ENCODE results near the gene ALK. TPM values are rescaled to one million over a fixed set of nuclear protein-coding genes. Genes with fewer than 3 reads are reported as not detected.

Gene ALK
- total and polyA plus RNA-seq, 2 donors (not counting 1 experiment from before 2014, with no cell fraction given): under 0.01 to 0.02 TPM

GRCh38 chr2:29236074-29236473, 685.3 kb downstream of the ALK start:
- no peak overlapping the region for H3K27ac ChIP-seq (ENCODE audit: insufficient read depth, low read length)
- H2AFZ ChIP-seq (ENCODE audit: low read length): no peak overlapping the region
- no peaks in the 10 kb centered on the region for H4K20me1 ChIP-seq (ENCODE audit: control insufficient read depth, extremely low read depth, insufficient read depth, low read length)
- H3K9ac ChIP-seq (ENCODE audit: insufficient read depth, low read length): no peak overlapping the region
- no peak for TF ChIP-seq CTCF (conservative IDR thresholded peaks at IDR 0.05 in 1 of 2, IDR thresholded peaks at IDR 0.05 in 1 of 2; ENCODE audit: low read depth in 1 of 2, low read length in 2 of 2)
- TF ChIP-seq EZH2 (IDR thresholded peaks at IDR 0.05; ENCODE audit: low read length, missing control alignments): no peak
- no peaks in the 10 kb centered on the region for H3K4me1 ChIP-seq (ENCODE audit: control insufficient read depth, extremely low read depth, insufficient read depth, low read length)
- H3K4me2 ChIP-seq (ENCODE audit: extremely low read depth, insufficient read depth, low read length): no peak overlapping the region
- H3K4me3 ChIP-seq (replicated peaks in 1 of 4; ENCODE audit: control extremely low read depth in 1 of 4, insufficient read depth in 1 of 4, low read depth in 3 of 4, low read length in 4 of 4): no peak overlapping the region
- no peaks in the 10 kb centered on the region for H3K9me3 ChIP-seq (ENCODE audit: control insufficient read depth, insufficient read depth, low read depth, low read length)
- no peaks in the 10 kb centered on the region for H3K36me3 ChIP-seq (ENCODE audit: control insufficient read depth, insufficient read depth, low read length)
- H3K79me2 ChIP-seq (ENCODE audit: control insufficient read depth, insufficient read depth, low read length): no peaks in the 10 kb centered on the region
- peaks cover 6% of the 10 kb centered on the region for H3K27me3 ChIP-seq (ENCODE audit: control insufficient read depth, insufficient read depth, low read length)
- DNase-seq (ENCODE audit: low read depth in 2 of 2): no peak

GRCh38 chr2:29235411-29235810, 686.0 kb downstream of the ALK start:
- Histone ChIP-seq H3K4me1 (ENCODE audit: control insufficient read depth, extremely low read depth, insufficient read depth, low read length) (no peaks in the 10 kb centered on the region), H3K9me3 (ENCODE audit: control insufficient read depth, insufficient read depth, low read depth, low read length) (no peaks in the 10 kb centered on the region), H3K79me2 (ENCODE audit: control insufficient read depth, insufficient read depth, low read length) (no peaks in the 10 kb centered on the region), H2AFZ (ENCODE audit: low read length) (no peak overlapping the region), H3K9ac (ENCODE audit: insufficient read depth, low read length) (no peak overlapping the region), H3K4me2 (ENCODE audit: extremely low read depth, insufficient read depth, low read length) (no peak overlapping the region), H3K36me3 (ENCODE audit: control insufficient read depth, insufficient read depth, low read length) (no peaks in the 10 kb centered on the region), H3K27me3 (ENCODE audit: control insufficient read depth, insufficient read depth, low read length) (peaks cover 6% of the 10 kb centered on the region), H3K27ac (ENCODE audit: insufficient read depth, low read length) (no peak overlapping the region), H3K4me3 (replicated peaks in 1 of 4; ENCODE audit: control extremely low read depth in 1 of 4, insufficient read depth in 1 of 4, low read depth in 3 of 4, low read length in 4 of 4) (no peak overlapping the region), H4K20me1 (ENCODE audit: control insufficient read depth, extremely low read depth, insufficient read depth, low read length) (no peaks in the 10 kb centered on the region)
- DNase-seq (ENCODE audit: low read depth in 2 of 2): no peak
- no peak for TF ChIP-seq EZH2 (IDR thresholded peaks at IDR 0.05; ENCODE audit: low read length, missing control alignments)
- no peak for TF ChIP-seq CTCF (conservative IDR thresholded peaks at IDR 0.05 in 1 of 2, IDR thresholded peaks at IDR 0.05 in 1 of 2; ENCODE audit: low read depth in 1 of 2, low read length in 2 of 2)

GRCh38 chr2:29233428-29233827, 688.0 kb downstream of the ALK start:
- Histone ChIP-seq H3K27ac (ENCODE audit: insufficient read depth, low read length) (no peak overlapping the region), H3K9ac (ENCODE audit: insufficient read depth, low read length) (no peak overlapping the region), H4K20me1 (ENCODE audit: control insufficient read depth, extremely low read depth, insufficient read depth, low read length) (no peaks in the 10 kb centered on the region), H3K79me2 (ENCODE audit: control insufficient read depth, insufficient read depth, low read length) (no peaks in the 10 kb centered on the region), H3K4me1 (ENCODE audit: control insufficient read depth, extremely low read depth, insufficient read depth, low read length) (no peaks in the 10 kb centered on the region), H3K9me3 (ENCODE audit: control insufficient read depth, insufficient read depth, low read depth, low read length) (no peaks in the 10 kb centered on the region), H3K4me2 (ENCODE audit: extremely low read depth, insufficient read depth, low read length) (no peak overlapping the region), H3K4me3 (replicated peaks in 1 of 4; ENCODE audit: control extremely low read depth in 1 of 4, insufficient read depth in 1 of 4, low read depth in 3 of 4, low read length in 4 of 4) (no peak overlapping the region), H3K36me3 (ENCODE audit: control insufficient read depth, insufficient read depth, low read length) (no peaks in the 10 kb centered on the region), H3K27me3 (ENCODE audit: control insufficient read depth, insufficient read depth, low read length) (peaks cover 5% of the 10 kb centered on the region), H2AFZ (ENCODE audit: low read length) (no peak overlapping the region)
- TF ChIP-seq EZH2 (IDR thresholded peaks at IDR 0.05; ENCODE audit: low read length, missing control alignments): no peak
- no peak for TF ChIP-seq CTCF (conservative IDR thresholded peaks at IDR 0.05 in 1 of 2, IDR thresholded peaks at IDR 0.05 in 1 of 2; ENCODE audit: low read depth in 1 of 2, low read length in 2 of 2)
- no peak for DNase-seq (ENCODE audit: low read depth in 2 of 2)
